H1 (cell line): Measurements from ENCODE around the gene ZNF576. TPM values are rescaled to one million over a fixed set of nuclear protein-coding genes. Genes with fewer than 3 reads are reported as not detected.

Experiments used
- CHD7 ChIP-seq: fragments of 300-600 bp; sonication (generic); IDR thresholded peaks from 2 replicates; pipeline ENCODE4 v1.7.1; 2012; ENCODE audit warnings: low read length, moderate library complexity, mild to moderate bottlenecking, inconsistent platforms; ENCODE audit not compliant: insufficient replicate concordance
- POLR2A ChIP-seq, 2 experiments: IDR thresholded peaks; 1 replicate in 1 of 2; 2 replicates in 1 of 2; pipeline ENCODE4 v1.6.1; 2011; ENCODE audit warnings: low read depth in 2 of 2, low read length in 2 of 2, mild to moderate bottlenecking in 2 of 2; ENCODE audit errors: control extremely low read depth in 1 of 2
- SRF ChIP-seq: IDR thresholded peaks from 2 replicates; pipeline ENCODE4 v1.6.1; 2011; ENCODE audit warnings: mild to moderate bottlenecking, low read depth, low read length, moderate library complexity
- TBP ChIP-seq: IDR thresholded peaks from 2 replicates; pipeline ENCODE4 v1.6.1; 2011; ENCODE audit warnings: low read depth, low read length, improper control_type of control experiment
- polyA plus RNA-seq, 7 experiments: library from polyadenylated mRNA; depleted of rRNA in 3 of 7; stranded (reverse) in 5 of 7; unstranded in 2 of 7; fragments of >200 nt in 5 of 7; fragments of 200-250 nt in 2 of 7; gene quantifications; 1 replicate in 5 of 7; 2 replicates in 1 of 7; 4 replicates in 1 of 7; pipeline versions ENCODE4 v1.2.1 to v1.2.3, GENCODE V29; 2011 to 2013; ENCODE audit warnings: missing spikeins in 2 of 7, mixed read lengths in 2 of 7
- total RNA-seq: library from RNA; stranded (reverse); fragmentation: NEBNext Ultra II Directional; extraction: Animal tissue kit (Norgen Biotek cat#: 25700); gene quantifications from 2 replicates; pipeline ENCODE4 v1.2.1, GENCODE V29; 2021

The ZNF576 gene
- total and polyA plus RNA-seq, 2 of the 8 experiments (the other 6 are each of a cell fraction or from before 2014, with no cell fraction given) = 13.6 to 32.4 TPM

- TF ChIP-seq CHD7 (no peak), POLR2A (IDR thresholded peaks at IDR 0.05; ENCODE audit: control extremely low read depth in 1 of 2, low read depth in 2 of 2, low read length in 2 of 2) (no peak), TBP (no peak), SRF (no peak)
These were observed 2.2 kb downstream of the ZNF576 start (continued) for GRCh38 chr19:43598445-43599240.
